HUES64 (cell line): ENCODE measurements around the gene CTSS.

Experiments
- H3K27ac ChIP-seq: 2 replicates; pipeline ENCODE4 v1.7.0; 2013; ENCODE audit warnings: low read depth, low read length, inconsistent platforms
- H3K27me3 ChIP-seq: 2 replicates; pipeline ENCODE4 v1.6.1; 2013; ENCODE audit warnings: mild to moderate bottlenecking, low read length; ENCODE audit not compliant: insufficient read depth
- H3K36me3 ChIP-seq: 2 replicates; pipeline ENCODE4 v1.6.1; 2013; ENCODE audit warnings: mild to moderate bottlenecking, low read length; ENCODE audit not compliant: insufficient read depth
- H3K4me1 ChIP-seq: 2 replicates; pipeline ENCODE4 v1.6.1; 2013; ENCODE audit warnings: mild to moderate bottlenecking, low read length, moderate library complexity; ENCODE audit not compliant: insufficient read depth
- H3K4me3 ChIP-seq: 2 replicates; pipeline ENCODE4 v1.5.1; 2013; ENCODE audit warnings: mild to moderate bottlenecking, low read length, moderate library complexity
- H3K9ac ChIP-seq: 2 replicates; pipeline ENCODE4 v1.6.1; 2013; ENCODE audit warnings: mild to moderate bottlenecking, low read depth, low read length
- H3K9me3 ChIP-seq: 2 replicates; pipeline ENCODE4 v1.6.1; 2013; ENCODE audit warnings: low read depth, low read length; ENCODE audit not compliant: insufficient read depth
- WGBS: fragments of 150-250, 120-280 bp; methylation state at CpG from one replicate; pipeline ENCODE4 v1.1.7; 2013; ENCODE audit warnings: missing lambda C conversion rate; 5-methylcytosine and 5-hydroxymethylcytosine counted together

The CTSS gene

DNA sequence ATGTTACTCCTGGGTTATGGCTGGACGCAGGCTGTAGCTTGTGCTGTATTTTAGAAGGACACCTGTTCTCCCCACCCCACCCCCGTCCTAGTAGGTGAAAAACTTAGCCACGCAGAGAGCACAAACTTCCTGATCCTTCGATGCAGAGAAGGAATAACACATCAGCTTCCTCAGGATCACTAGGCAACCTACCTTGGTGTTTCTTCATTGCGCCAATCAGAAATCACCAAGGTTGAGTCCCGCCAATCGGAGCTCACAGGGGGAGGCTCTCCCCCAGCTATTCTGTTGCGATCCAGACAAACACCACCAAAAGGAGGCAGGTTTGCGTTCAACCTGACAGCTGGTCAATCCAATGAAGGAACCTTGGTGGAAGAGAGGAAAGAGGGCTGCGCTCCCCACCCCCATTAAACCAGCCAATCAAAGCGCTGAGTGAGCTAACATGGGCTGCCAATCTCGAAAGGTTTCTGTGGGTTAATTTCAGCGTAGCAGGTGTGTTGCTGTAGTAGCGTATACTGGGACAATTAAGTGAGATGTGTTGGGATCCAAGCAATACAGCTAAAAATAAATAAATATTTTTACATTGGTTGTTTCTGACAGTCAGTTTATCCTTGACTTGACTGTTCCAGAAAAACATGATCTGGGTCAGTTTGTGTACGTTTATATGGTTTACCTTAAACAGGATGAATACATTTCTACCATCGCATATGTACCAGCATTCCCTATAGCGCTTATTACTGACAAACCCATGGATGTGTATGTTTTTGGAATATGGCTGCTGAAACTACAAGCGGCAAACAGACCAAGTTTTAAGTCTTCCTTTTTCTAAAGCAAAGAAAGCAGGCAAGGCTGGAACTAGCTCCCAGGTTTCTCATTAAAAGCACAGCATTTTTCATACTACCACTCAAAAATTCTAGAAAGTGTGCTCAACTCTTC is 68.3 kb downstream of the CTSS start, which contains the start of gene GOLPH3L:
Gene GOLPH3L, minus strand, starts transcription at position 160 of the 933 bp plus-strand sequence. CDS start 2,316 bp downstream, outside the sequence.
- peaks cover 6% of the 10 kb centered on the region; the same call in 1 of the 2 replicates for H3K4me1 ChIP-seq
- peak within 1 kb of the TSS; percentile 82 for H3K4me3 ChIP-seq
- H3K27me3 ChIP-seq = no peaks in the 10 kb centered on the region
- H3K9ac ChIP-seq = peak within 1 kb of the TSS; percentile 66
- 7% methylated on average over 16 of the region's 18 CpGs for WGBS
- H3K9me3 ChIP-seq = no peaks in the 10 kb centered on the region
- peaks cover 26% of the 10 kb centered on the region for H3K36me3 ChIP-seq
- H3K27ac ChIP-seq = no peak within 1 kb of the TSS

DNA sequence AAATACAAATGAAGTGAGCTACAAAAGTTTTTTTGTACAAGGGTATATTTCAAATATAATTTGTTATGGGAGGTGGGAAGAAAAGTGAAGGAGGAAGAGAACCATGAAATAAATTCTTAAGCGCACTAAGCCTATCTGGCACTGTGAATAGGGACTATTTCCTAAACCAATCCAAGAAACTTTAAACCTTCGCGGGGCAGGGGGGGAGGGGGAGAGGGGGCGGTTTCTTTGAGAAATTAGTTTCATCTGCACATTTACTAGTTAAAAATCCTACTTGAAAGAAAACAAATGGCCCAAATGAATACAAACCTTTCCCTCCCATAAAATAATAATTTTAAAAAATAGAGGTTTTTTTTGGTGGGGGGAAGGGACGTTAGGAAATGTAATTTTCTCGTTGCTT is 69.0 kb downstream of the CTSS start:
- peak overlapping the region; percentile 66 for H3K9ac ChIP-seq
- no peaks in the 10 kb centered on the region for H3K9me3 ChIP-seq
- WGBS = 0% methylated on average over 1 of the region's 6 CpGs
- H3K36me3 ChIP-seq = peaks cover 32% of the 10 kb centered on the region
- H3K27ac ChIP-seq = no peak overlapping the region
- H3K27me3 ChIP-seq = no peaks in the 10 kb centered on the region
- H3K4me3 ChIP-seq = peak overlapping the region; percentile 82
- H3K4me1 ChIP-seq = peaks cover 6% of the 10 kb centered on the region; the same call in 1 of the 2 replicates

DNA sequence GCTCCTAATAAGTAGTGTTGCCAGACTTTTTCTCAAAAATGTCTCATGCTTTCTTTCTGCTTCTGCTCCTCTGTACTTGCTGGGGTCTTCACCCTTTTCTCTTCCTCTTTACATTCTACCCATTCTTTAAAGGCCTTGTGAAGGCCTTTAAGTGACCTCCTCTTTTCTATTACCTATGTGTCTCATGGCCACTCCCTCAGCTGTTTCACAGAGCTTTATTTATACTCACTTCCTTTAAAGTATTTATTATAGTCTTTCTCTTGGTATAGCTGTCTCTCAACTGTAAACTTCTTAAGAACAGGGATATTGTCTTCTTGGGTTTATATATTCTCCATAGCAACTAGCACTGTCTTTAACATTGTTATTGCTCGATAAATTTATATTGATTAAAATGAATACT is 69.4 kb downstream of the CTSS start:
- Histone ChIP-seq H3K36me3 (peaks cover 37% of the 10 kb centered on the region), H3K4me3 (peak overlapping the region; percentile 82), H3K9ac (peak overlapping the region; percentile 34), H3K4me1 (peaks cover 6% of the 10 kb centered on the region; the same call in 1 of the 2 replicates), H3K27ac (no peak overlapping the region), H3K9me3 (no peaks in the 10 kb centered on the region), H3K27me3 (no peaks in the 10 kb centered on the region)
- WGBS = no CpG with 5 or more reads among the region's 1 CpG

DNA sequence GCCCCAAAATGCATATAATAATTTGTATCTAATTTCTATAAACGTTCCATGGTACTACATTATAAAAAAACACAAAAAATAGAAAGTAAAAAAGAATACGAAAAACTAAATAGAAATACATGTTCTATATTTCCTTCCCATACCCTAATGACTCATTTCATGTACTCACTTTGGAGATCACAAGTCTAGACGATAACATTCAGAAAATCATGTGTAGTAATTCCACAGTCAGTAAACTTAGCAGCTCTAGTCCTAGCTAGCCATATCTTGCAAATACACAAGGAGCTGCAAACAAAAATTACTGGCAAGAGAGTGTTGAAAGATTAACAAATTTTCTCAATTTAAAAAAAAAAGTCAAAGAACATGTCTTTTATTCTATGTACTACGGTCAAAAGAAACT is 70.0 kb downstream of the CTSS start:
- no peaks in the 10 kb centered on the region for H3K9me3 ChIP-seq
- H3K4me3 ChIP-seq = peak overlapping the region; percentile 82
- H3K27ac ChIP-seq = no peak overlapping the region
- no peaks in the 10 kb centered on the region for H3K27me3 ChIP-seq
- peaks cover 6% of the 10 kb centered on the region; the same call in 1 of the 2 replicates for H3K4me1 ChIP-seq
- H3K36me3 ChIP-seq = peaks cover 43% of the 10 kb centered on the region
- H3K9ac ChIP-seq = no peak overlapping the region
- WGBS = 92% methylated on average over 2 of the region's 4 CpGs

DNA sequence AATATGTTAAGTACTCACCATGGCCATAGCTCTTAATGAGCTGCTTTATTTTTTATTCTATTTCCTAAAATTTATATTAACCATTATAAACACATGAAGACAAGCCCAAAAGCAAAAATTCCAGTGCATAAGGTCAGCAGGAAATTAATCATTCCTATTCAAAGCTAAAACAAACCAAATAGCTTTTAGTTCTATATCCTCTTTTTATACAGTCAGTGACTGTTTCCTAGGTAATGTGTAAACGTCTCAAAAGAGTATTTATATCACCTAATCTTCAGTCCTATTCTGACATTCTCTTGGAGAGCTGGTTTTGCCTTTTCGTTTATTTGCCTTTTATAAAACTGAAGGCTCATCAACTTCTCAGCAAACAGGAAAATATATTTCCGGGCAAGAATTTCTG is 72.9 kb downstream of the CTSS start:
- Histone ChIP-seq H3K27me3 (no peaks in the 10 kb centered on the region), H3K4me3 (no peak overlapping the region), H3K4me1 (peaks cover 6% of the 10 kb centered on the region; the same call in 1 of the 2 replicates), H3K9me3 (no peaks in the 10 kb centered on the region), H3K27ac (no peak overlapping the region), H3K36me3 (peaks cover 67% of the 10 kb centered on the region), H3K9ac (no peak overlapping the region)
- 95% methylated on average over 3 of the region's 3 CpGs for WGBS

DNA sequence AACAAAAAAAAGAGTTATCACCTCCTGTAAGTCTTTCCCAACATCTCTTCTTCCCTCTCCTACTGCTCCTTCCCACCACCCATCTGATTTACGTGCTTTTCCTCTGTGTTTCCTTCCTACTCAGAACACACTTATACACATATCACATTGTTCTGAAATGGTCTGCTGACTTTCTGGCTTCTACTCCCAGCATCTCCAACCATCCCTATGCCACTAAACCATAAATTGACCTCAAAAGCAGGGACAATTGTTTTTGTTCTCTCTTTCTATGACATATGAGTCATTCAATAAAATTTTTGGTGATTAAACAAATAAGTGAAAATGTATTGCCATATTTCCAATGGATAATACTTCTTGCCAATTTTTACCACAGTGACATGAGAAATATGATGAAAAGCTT is 76.8 kb downstream of the CTSS start:
- Histone ChIP-seq H3K27ac (no peak overlapping the region), H3K9me3 (no peaks in the 10 kb centered on the region), H3K27me3 (no peaks in the 10 kb centered on the region), H3K36me3 (peaks cover 74% of the 10 kb centered on the region), H3K9ac (no peak overlapping the region), H3K4me1 (peaks cover 7% of the 10 kb centered on the region; the same call in 1 of the 2 replicates), H3K4me3 (no peak overlapping the region)
- 89% methylated on average over 1 of the region's 1 CpG for WGBS

DNA sequence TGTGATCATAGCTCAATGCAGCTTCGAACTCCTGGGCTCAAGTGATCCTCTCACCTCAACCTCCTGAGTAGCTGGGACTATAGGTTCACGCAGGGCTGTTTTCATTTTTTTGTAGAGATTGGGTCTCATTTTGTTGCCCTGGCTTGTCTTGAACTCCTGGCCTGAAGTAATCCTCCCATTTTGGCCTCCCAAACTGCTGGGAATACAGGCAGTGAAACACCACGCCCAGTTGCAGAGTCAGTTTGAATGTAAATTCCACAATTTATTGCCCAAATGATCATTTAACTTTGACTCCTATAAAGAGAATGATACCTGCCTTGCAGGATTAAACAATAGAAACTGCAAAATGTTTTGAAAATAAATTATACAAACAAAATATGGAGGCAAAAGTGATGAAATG is 79.3 kb downstream of the CTSS start:
- Histone ChIP-seq H3K27ac (no peak overlapping the region), H3K9me3 (no peaks in the 10 kb centered on the region), H3K36me3 (peaks cover 62% of the 10 kb centered on the region), H3K4me1 (peaks cover 8% of the 10 kb centered on the region; the same call in 1 of the 2 replicates), H3K27me3 (no peaks in the 10 kb centered on the region), H3K4me3 (no peak overlapping the region), H3K9ac (no peak overlapping the region)
- 93% methylated on average over 3 of the region's 3 CpGs for WGBS

DNA sequence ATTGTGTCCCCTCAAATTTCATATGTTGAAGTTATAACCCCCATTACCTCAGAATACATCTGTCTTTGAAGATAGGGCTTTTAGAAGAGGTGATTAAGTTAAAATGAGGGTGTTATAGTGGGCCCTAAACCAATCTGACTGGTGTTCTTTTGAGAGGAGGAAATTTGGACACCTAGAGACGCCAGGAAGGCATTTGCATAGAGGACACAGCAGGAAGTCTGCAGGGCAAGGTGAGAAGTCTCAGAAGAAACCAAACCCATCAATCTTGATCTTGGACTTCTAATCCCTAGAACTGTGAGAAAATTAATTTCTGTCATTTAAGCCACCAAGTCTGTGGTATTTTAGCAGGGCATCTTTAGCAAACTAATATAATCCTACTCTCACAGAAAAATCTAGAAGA is 81.7 kb downstream of the CTSS start:
- Histone ChIP-seq H3K27ac (no peak overlapping the region), H3K9ac (no peak overlapping the region), H3K4me3 (no peak overlapping the region), H3K4me1 (peaks cover 8% of the 10 kb centered on the region; the same call in 1 of the 2 replicates), H3K27me3 (no peaks in the 10 kb centered on the region), H3K36me3 (peaks cover 46% of the 10 kb centered on the region), H3K9me3 (no peaks in the 10 kb centered on the region)
- WGBS = 39% methylated on average over 1 of the region's 1 CpG
